MCF 10A (cell line): ENCODE results near the gene PDCD5. TPM values are rescaled to one million over a fixed set of nuclear protein-coding genes. Genes with fewer than 3 reads are reported as not detected.

Experiments used
- BruUV-seq: library from RNA; stranded (reverse); fragments of 400-500 nt; replicated peaks from 2 replicates; lab custom pipeline; 2021; lab: Mats Ljungman, UMichigan
- CTCF ChIA-PET: fragments of 300-600 bp; sonication (Branson Sonifier 250); formaldehyde crosslinking; extraction: SDS; loops from one replicate; lab custom pipeline; 2021; ENCODE audit warnings: antibody characterized with exemption, inconsistent platforms; lab: Yijun Ruan, JAX
- POLR2A ChIA-PET: fragments of 300-600, 350-650 bp; sonication (Branson Sonifier 250); formaldehyde crosslinking; extraction: SDS; loops from one replicate; lab custom pipeline; 2020; ENCODE audit warnings: antibody characterized with exemption, inconsistent platforms; lab: Yijun Ruan, JAX
- DNase-seq: peaks from one replicate; pipeline ENCODE4 v3.0.0-alpha.2; 2018; ENCODE audit not compliant: unreplicated experiment
- H3K27ac Mint-ChIP-seq: one replicate; pipeline ENCODE4 v1.8.0; 2022; ENCODE audit warnings: mild to moderate bottlenecking, low read depth, mixed read lengths; ENCODE audit not compliant: unreplicated experiment
- H3K27me3 Mint-ChIP-seq: one replicate; pipeline ENCODE4 v1.8.0; 2022; ENCODE audit warnings: mixed read lengths; ENCODE audit not compliant: insufficient read depth, unreplicated experiment
- H3K36me3 Mint-ChIP-seq: one replicate; pipeline ENCODE4 v1.8.0; 2022; ENCODE audit warnings: mild to moderate bottlenecking, moderate library complexity, mixed read lengths; ENCODE audit not compliant: insufficient read depth, unreplicated experiment
- H3K4me1 Mint-ChIP-seq: one replicate; pipeline ENCODE4 v1.8.0; 2022; ENCODE audit warnings: mixed read lengths; ENCODE audit not compliant: insufficient read depth, unreplicated experiment
- H3K4me3 Mint-ChIP-seq: one replicate; pipeline ENCODE4 v1.8.0; 2022; ENCODE audit warnings: mild to moderate bottlenecking, moderate library complexity, mixed read lengths; ENCODE audit not compliant: unreplicated experiment
- H3K9me3 Mint-ChIP-seq: one replicate; pipeline ENCODE4 v1.8.0; 2022; ENCODE audit warnings: mixed read lengths; ENCODE audit not compliant: unreplicated experiment
- intact Hi-C: fragments of 100-400 bp; cut with micrococcal nuclease; formaldehyde crosslinking; loops from 2 replicates; pipeline ENCODE4 v1.14.1; 2022
- total RNA-seq: library from RNA; stranded (reverse); gene quantifications from 2 replicates; pipeline ENCODE4 v1.2.3, GENCODE V29; 2022
- TF ChIP-seq, protein P1 (sequence below): fragments of 200-600 bp; IDR thresholded peaks from one replicate; pipeline ENCODE4 v1.8.0; 2022; ENCODE audit warnings: antibody characterized with exemption, mild to moderate bottlenecking; ENCODE audit not compliant: unreplicated experiment

The PDCD5 gene
- total RNA-seq, 1 experiment from 2014 or later: 261 TPM

DNA sequence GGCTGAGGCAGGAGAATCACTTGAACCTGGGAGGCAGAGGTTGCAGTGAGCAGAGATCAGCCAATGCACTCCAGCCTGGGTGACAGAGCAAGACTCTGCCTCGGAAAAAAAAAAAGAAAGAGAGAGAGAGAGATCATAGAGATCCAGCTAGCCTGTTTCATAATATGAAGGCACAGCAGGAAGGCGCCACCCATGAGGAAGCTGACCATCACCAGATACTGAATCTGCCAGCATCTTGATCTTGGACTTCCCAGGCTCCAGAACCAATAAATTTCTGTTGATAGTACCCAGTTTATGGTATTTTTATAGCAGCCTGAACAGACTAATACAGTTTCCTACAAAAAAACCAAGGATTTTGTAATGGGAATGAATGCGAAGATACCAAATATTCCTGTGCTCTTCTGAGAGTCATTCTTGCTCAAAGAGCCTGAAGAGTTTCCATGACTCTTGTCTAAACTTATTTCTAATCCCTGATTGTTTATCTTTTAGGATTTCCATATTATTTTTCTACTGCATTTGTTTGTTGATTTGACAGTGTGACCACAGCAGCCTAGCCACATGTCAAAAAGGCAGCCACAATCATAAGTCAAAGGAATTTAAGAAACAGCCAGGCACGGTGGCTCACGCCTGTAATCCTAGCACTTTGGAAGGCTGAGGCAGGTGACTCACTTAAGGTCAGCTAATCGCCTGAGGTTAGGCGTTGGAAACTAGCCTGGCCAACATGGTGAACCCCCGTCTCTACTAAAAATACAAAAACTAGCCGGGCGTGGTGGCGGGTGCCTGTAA, 37.7 kb upstream of the PDCD5 start:
- intact Hi-C loops: no loop called here
- CTCF ChIA-PET: interaction anchor here (0.6 to 1.0 kb wide), 2 partner anchors 20 to 517 kb away, joined by 3 to 4 read pairs; no protein-coding TSS in a partner anchor
- H3K27ac Mint-ChIP-seq: no peak overlapping the region

DNA sequence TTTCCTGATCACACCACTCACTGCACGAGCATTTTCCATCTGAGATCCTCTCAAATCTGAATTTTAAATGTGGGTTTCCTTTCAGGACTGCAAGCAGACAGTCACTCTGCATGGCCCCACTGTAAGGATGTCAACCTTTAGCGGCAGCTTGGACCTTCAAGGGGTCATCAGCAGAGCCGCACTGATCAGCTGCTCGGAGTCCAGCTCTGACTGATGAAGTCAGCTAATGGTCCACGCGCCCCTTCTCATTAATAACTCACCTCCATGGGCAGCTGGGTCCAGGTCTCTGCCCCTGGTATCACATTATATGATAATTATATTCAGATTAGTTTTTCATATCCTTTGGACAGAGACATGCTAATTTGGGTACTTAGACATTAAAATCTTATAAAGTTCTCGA, 36.1 kb upstream of the PDCD5 start:
- Mint-ChIP-seq H3K36me3 (no peaks in the 10 kb centered on the region), H3K27ac (no peak overlapping the region), H3K4me1 (no peaks in the 10 kb centered on the region), H3K9me3 (no peaks in the 10 kb centered on the region), H3K27me3 (no peaks in the 10 kb centered on the region), H3K4me3 (no peak overlapping the region)
- no TSS peak for BruUV-seq
- TF ChIP-seq, protein P1, sequence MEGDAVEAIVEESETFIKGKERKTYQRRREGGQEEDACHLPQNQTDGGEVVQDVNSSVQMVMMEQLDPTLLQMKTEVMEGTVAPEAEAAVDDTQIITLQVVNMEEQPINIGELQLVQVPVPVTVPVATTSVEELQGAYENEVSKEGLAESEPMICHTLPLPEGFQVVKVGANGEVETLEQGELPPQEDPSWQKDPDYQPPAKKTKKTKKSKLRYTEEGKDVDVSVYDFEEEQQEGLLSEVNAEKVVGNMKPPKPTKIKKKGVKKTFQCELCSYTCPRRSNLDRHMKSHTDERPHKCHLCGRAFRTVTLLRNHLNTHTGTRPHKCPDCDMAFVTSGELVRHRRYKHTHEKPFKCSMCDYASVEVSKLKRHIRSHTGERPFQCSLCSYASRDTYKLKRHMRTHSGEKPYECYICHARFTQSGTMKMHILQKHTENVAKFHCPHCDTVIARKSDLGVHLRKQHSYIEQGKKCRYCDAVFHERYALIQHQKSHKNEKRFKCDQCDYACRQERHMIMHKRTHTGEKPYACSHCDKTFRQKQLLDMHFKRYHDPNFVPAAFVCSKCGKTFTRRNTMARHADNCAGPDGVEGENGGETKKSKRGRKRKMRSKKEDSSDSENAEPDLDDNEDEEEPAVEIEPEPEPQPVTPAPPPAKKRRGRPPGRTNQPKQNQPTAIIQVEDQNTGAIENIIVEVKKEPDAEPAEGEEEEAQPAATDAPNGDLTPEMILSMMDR: no peak
- intact Hi-C loops: no loop called here
- POLR2A ChIA-PET: no interaction called here
- no peak for DNase-seq
- CTCF ChIA-PET: interaction anchor here (0.6 kb wide), 1 partner anchor 363 kb away, joined by 3 read pairs; no protein-coding TSS in a partner anchor

More for the DNA sequence above, 37.7 kb upstream of the PDCD5 start:
- H3K4me1 Mint-ChIP-seq: no peaks in the 10 kb centered on the region
- H3K36me3 Mint-ChIP-seq: no peaks in the 10 kb centered on the region
- H3K27me3 Mint-ChIP-seq: no peaks in the 10 kb centered on the region
- POLR2A ChIA-PET: no interaction called here
- no TSS peak for BruUV-seq
- no peaks in the 10 kb centered on the region for H3K9me3 Mint-ChIP-seq
- no peak overlapping the region for H3K4me3 Mint-ChIP-seq
- DNase-seq: peak; percentile 83
- TF ChIP-seq, protein P1: no peak

DNA sequence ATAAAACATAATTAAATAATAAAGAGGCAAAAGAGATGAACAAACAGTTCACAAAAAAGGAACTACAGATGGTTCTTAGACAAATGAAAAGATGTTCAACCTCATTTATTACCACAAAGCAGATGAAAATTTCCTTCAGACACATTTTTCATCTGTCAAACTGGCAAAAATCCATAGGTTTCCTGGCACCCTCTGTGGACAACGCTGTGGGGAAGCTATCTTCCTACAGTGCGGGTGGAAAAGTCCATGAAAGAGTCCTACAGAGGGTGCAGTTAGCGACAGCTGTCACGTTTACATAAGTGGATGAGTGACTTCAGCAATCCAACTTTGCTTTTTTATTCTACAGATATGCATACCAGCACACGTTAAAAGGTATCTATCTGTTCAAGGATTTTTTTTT, 30.3 kb upstream of the PDCD5 start:
- ChIA-PET CTCF (interaction anchor here (0.6 to 3.3 kb wide), 3 partner anchors 9 to 19 kb away, joined by 3 to 26 read pairs (median 3); no protein-coding TSS in a partner anchor), POLR2A (no interaction called here)
- no TSS peak for BruUV-seq
- Mint-ChIP-seq H3K4me3 (no peak overlapping the region), H3K36me3 (no peaks in the 10 kb centered on the region), H3K9me3 (no peaks in the 10 kb centered on the region), H3K27ac (no peak overlapping the region), H3K27me3 (no peaks in the 10 kb centered on the region), H3K4me1 (no peaks in the 10 kb centered on the region)
- intact Hi-C loops: no loop called here
- TF ChIP-seq, protein P1: no peak
- DNase-seq: no peak

DNA sequence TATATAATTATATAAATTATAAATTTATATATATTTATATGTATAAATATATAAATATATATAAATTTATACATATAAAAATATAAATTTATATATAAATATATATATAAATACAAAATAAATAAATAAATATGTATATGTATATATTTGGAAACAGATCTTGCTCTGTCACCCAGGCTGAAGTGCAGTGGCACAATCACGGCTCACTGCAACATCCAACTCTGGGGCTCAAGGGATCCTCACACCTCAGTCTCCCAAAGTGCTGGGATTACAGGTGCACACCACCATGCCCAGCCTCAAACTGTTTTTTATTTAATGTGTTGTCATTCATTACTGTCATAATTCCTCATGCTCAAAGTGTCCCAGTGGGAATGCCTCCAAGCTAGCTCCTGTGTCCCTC, 25.2 kb upstream of the PDCD5 start:
- Mint-ChIP-seq H3K27me3 (no peaks in the 10 kb centered on the region), H3K27ac (no peak overlapping the region), H3K4me1 (no peaks in the 10 kb centered on the region), H3K36me3 (no peaks in the 10 kb centered on the region), H3K4me3 (no peak overlapping the region), H3K9me3 (no peaks in the 10 kb centered on the region)
- TF ChIP-seq, protein P1: no peak
- DNase-seq: no peak
- no TSS peak for BruUV-seq
- intact Hi-C loops: no loop called here
- ChIA-PET POLR2A (no interaction called here), CTCF (interaction anchor here (0.7 kb wide), 1 partner anchor 14 kb away, joined by 3 read pairs; no protein-coding TSS in a partner anchor)
